HAP-1 (cell line): Measurements from ENCODE around the gene TYW5.

Experiments
- DNase-seq, 2 experiments: peaks; one replicate each; pipeline ENCODE4 v3.0.0-alpha.2; 2016 to 2020; ENCODE audit warnings: low spot score in 2 of 2
- H3K27me3 ChIP-seq: fragments of 250-450 bp; sonication (Bioruptor Pico); 2 replicates; pipeline ENCODE4 v1.5.1; 2020; ENCODE audit warnings: low read depth, mild to moderate bottlenecking, moderate library complexity
- H3K36me3 ChIP-seq: fragments of 250-450 bp; sonication (Bioruptor Pico); replicated peaks from 2 replicates; pipeline ENCODE4 v1.5.1; 2020; ENCODE audit warnings: mild to moderate bottlenecking
- H3K4me1 ChIP-seq: fragments of 250-450 bp; sonication (Bioruptor Pico); 2 replicates; pipeline ENCODE4 v1.5.1; 2020; ENCODE audit warnings: mild to moderate bottlenecking
- H3K4me3 ChIP-seq: fragments of 250-450 bp; sonication (Bioruptor Pico); 2 replicates; pipeline ENCODE4 v1.5.1; 2020; ENCODE audit warnings: mild to moderate bottlenecking, moderate library complexity
- H3K9me3 ChIP-seq: fragments of 250-450 bp; sonication (Bioruptor Pico); 2 replicates; pipeline ENCODE4 v1.5.1; 2020; ENCODE audit warnings: mild to moderate bottlenecking, moderate library complexity
- in situ Hi-C: fragments of 300-500 bp; cut with MboI; formaldehyde crosslinking; loops from 3 replicates; pipeline ENCODE4 v1.14.3; 2020; ENCODE audit warnings: low sequenced_read_pairs, inconsistent platforms, mixed read lengths

Gene TYW5

GRCh38 chr2:199984159-199984558 is 28.9 kb upstream of the TYW5 start:
- H3K4me3 ChIP-seq = no peak overlapping the region
- no peaks in the 10 kb centered on the region for H3K36me3 ChIP-seq
- H3K4me1 ChIP-seq = no peaks in the 10 kb centered on the region
- H3K9me3 ChIP-seq = 0 out of 2 replicates have a peak, but pooled peaks cover 2% of the 10 kb centered on the region
- in situ Hi-C loops = no loop called here
- no peak for DNase-seq
- H3K27me3 ChIP-seq = no peaks in the 10 kb centered on the region

- H3K36me3 ChIP-seq = no peaks in the 10 kb centered on the region
- DNase-seq = peak in 1 of 2 experiments; percentile 23
- no peak overlapping the region for H3K4me3 ChIP-seq
- in situ Hi-C loops = no loop called here
- H3K27me3 ChIP-seq = no peaks in the 10 kb centered on the region
- no peaks in the 10 kb centered on the region for H3K4me1 ChIP-seq
- 0 out of 2 replicates have a peak, but pooled peaks cover 2% of the 10 kb centered on the region for H3K9me3 ChIP-seq
These were observed 28.2 kb upstream of the TYW5 start for GRCh38 chr2:199983534-199983933.

GRCh38 chr2:199982126-199982843 is 27.0 kb upstream of the TYW5 start:
- in situ Hi-C loops = no loop called here
- Histone ChIP-seq H3K36me3 (no peaks in the 10 kb centered on the region), H3K9me3 (0 out of 2 replicates have a peak, but pooled peaks cover 2% of the 10 kb centered on the region), H3K27me3 (no peaks in the 10 kb centered on the region), H3K4me1 (no peaks in the 10 kb centered on the region), H3K4me3 (no peak overlapping the region)
- DNase-seq = no peak

- no peaks in the 10 kb centered on the region for H3K9me3 ChIP-seq
- H3K4me3 ChIP-seq = no peak overlapping the region
- in situ Hi-C loops = loop anchor here (5.0 kb wide), 1 partner anchor 492 kb away; no protein-coding TSS in a partner anchor
- H3K4me1 ChIP-seq = no peaks in the 10 kb centered on the region
- DNase-seq = peak; percentile 36 to 88
- no peaks in the 10 kb centered on the region for H3K27me3 ChIP-seq
- no peaks in the 10 kb centered on the region for H3K36me3 ChIP-seq
These were observed 24.7 kb upstream of the TYW5 start for GRCh38 chr2:199979832-199980628.

GRCh38 chr2:199979398-199979797 is 24.1 kb upstream of the TYW5 start:
- peaks cover 3% of the 10 kb centered on the region; the same call in 1 of the 2 replicates for H3K36me3 ChIP-seq
- DNase-seq = no peak
- in situ Hi-C loops = loop anchor here (5.0 kb wide), 1 partner anchor 493 kb away; no protein-coding TSS in a partner anchor
- no peaks in the 10 kb centered on the region for H3K4me1 ChIP-seq
- H3K9me3 ChIP-seq = no peaks in the 10 kb centered on the region
- no peak overlapping the region for H3K4me3 ChIP-seq
- H3K27me3 ChIP-seq = no peaks in the 10 kb centered on the region

GRCh38 chr2:199977984-199978415 is 22.7 kb upstream of the TYW5 start:
- no peak for DNase-seq
- H3K4me1 ChIP-seq = no peaks in the 10 kb centered on the region
- H3K4me3 ChIP-seq = no peak overlapping the region
- peaks cover 7% of the 10 kb centered on the region; the same call in 1 of the 2 replicates for H3K36me3 ChIP-seq
- H3K9me3 ChIP-seq = no peaks in the 10 kb centered on the region
- no peaks in the 10 kb centered on the region for H3K27me3 ChIP-seq
- in situ Hi-C loops = loop anchor here (5.0 kb wide), 1 partner anchor 494 kb away; no protein-coding TSS in a partner anchor

GRCh38 chr2:199975273-199975895 is 20.1 kb upstream of the TYW5 start:
- in situ Hi-C loops = loop anchor here (5.0 kb wide), 1 partner anchor 497 kb away; no protein-coding TSS in a partner anchor
- no peaks in the 10 kb centered on the region for H3K27me3 ChIP-seq
- no peak for DNase-seq
- H3K9me3 ChIP-seq = no peaks in the 10 kb centered on the region
- H3K4me3 ChIP-seq = no peak overlapping the region
- H3K36me3 ChIP-seq = peaks cover 7% of the 10 kb centered on the region; the same call in 1 of the 2 replicates
- no peaks in the 10 kb centered on the region for H3K4me1 ChIP-seq

GRCh38 chr2:199973703-199974102 is 18.4 kb upstream of the TYW5 start:
- no peaks in the 10 kb centered on the region for H3K27me3 ChIP-seq
- H3K36me3 ChIP-seq = peaks cover 7% of the 10 kb centered on the region; the same call in 1 of the 2 replicates
- no peak overlapping the region for H3K4me3 ChIP-seq
- no peaks in the 10 kb centered on the region for H3K9me3 ChIP-seq
- in situ Hi-C loops = no loop called here
- H3K4me1 ChIP-seq = no peaks in the 10 kb centered on the region
- DNase-seq = peak in 1 of 2 experiments; percentile 36

GRCh38 chr2:199972088-199972626 is 16.9 kb upstream of the TYW5 start:
- Histone ChIP-seq H3K27me3 (no peaks in the 10 kb centered on the region), H3K9me3 (no peaks in the 10 kb centered on the region), H3K4me3 (no peak overlapping the region), H3K36me3 (peaks cover 7% of the 10 kb centered on the region; the same call in 1 of the 2 replicates), H3K4me1 (no peaks in the 10 kb centered on the region)
- in situ Hi-C loops = no loop called here
- no peak for DNase-seq

GRCh38 chr2:199968126-199968525 is 12.8 kb upstream of the TYW5 start:
- in situ Hi-C loops = no loop called here
- Histone ChIP-seq H3K4me1 (no peaks in the 10 kb centered on the region), H3K9me3 (no peaks in the 10 kb centered on the region), H3K27me3 (no peaks in the 10 kb centered on the region), H3K36me3 (peaks cover 13% of the 10 kb centered on the region), H3K4me3 (no peak overlapping the region)
- DNase-seq = no peak

GRCh38 chr2:199966976-199967375 is 11.7 kb upstream of the TYW5 start:
- Histone ChIP-seq H3K4me3 (no peak overlapping the region), H3K27me3 (no peaks in the 10 kb centered on the region), H3K9me3 (no peaks in the 10 kb centered on the region), H3K36me3 (peaks cover 20% of the 10 kb centered on the region), H3K4me1 (no peaks in the 10 kb centered on the region)
- in situ Hi-C loops = no loop called here
- DNase-seq = no peak

- in situ Hi-C loops = no loop called here
- H3K36me3 ChIP-seq = peaks cover 26% of the 10 kb centered on the region
These were observed 11.1 kb upstream of the TYW5 start for GRCh38 chr2:199966405-199966804.

GRCh38 chr2:199962203-199962602 is 6.9 kb upstream of the TYW5 start:
- H3K36me3 ChIP-seq = peaks cover 50% of the 10 kb centered on the region
- no peaks in the 10 kb centered on the region for H3K27me3 ChIP-seq
- DNase-seq = no peak
- no peak overlapping the region for H3K4me3 ChIP-seq
- H3K4me1 ChIP-seq = peaks cover 3% of the 10 kb centered on the region; the same call in 1 of the 2 replicates
- in situ Hi-C loops = no loop called here
- H3K9me3 ChIP-seq = no peaks in the 10 kb centered on the region

More at GRCh38 chr2:199966405-199966804, 11.1 kb upstream of the TYW5 start:
- DNase-seq = no peak
- no peak overlapping the region for H3K4me3 ChIP-seq
- no peaks in the 10 kb centered on the region for H3K4me1 ChIP-seq
- H3K9me3 ChIP-seq = no peaks in the 10 kb centered on the region
- no peaks in the 10 kb centered on the region for H3K27me3 ChIP-seq
